Activated CD4-positive, CD25-positive, alpha-beta regulatory T cell treated with anti-CD3 and anti-CD28 coated beads, Interleukin-2, amount 50 U/mL, for 72 hours (primary cell): ENCODE results near the gene CALY.

Source experiments
- DNase-seq: peaks from one replicate; pipeline ENCODE4 v3.0.0; 2021

CALY gene

DNA sequence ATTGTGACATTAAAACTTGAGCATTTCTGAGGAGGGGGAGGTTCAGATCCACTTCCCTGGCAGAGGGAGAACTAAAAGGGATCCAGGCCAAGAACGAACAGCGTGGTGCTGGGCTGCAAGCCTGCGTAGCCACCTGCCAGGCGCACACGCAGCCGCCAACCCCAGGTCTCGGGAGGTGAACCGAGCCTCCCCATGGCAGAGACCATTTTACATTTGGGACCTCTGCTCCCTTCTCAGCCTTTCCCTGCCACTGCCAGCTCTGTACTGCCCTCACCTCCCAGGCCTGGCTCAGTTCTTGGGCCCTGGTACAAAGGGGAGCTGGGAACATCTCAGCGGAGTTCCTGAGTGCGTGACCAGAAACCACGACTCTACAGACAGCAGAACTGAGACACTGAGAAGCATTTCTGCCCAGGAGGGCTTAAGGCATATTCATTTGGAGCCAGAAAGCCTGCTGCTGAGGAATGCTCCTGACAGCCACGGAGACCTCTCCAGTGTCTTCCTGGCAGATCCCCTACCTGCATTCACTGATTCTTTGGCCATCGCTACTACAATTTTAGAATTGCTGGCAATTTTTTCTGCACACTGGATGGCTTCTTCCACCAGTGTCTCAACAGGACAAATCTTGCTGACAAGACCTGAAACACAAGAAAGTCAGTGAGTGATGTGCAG is 28.9 kb upstream of the CALY start:
- DNase-seq = no peak

DNA sequence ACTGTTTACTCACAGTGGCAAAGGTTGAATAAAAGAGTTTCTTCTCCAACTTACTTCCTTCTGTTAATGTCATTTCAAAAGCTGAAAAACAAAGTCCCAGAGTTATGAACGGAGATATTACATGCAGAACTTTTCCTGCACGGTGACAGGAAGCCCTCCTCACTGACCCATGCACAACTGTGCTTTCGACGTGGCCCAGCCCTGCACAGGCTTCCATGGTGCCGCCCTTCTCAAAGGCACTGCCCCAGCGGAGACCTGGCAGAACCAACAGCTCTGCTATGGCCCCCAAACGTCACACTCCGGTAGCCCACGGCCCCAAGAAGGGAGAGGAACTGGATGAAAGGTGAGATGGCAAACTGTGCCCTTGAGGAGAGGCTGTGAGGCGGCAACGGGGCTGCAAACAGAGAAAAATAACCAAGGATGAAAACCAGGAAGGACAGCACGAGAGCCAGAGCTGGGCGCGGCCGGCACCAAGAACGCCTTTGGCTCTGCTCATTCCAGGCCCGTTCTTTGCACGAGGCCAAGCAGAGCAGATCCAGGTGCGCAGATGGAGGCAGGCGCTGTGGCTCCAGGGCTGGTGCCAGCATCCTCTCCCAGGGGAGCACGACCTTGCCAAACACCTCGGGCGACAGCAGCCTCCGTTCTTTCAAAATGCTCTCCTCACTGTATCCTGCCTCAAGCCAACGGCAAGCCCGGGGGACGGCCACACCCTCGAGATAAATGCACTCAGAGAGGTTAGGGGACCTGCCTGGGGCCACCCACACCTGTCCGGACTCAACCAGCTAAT is 28.1 kb upstream of the CALY start:
- no peak for DNase-seq

DNA sequence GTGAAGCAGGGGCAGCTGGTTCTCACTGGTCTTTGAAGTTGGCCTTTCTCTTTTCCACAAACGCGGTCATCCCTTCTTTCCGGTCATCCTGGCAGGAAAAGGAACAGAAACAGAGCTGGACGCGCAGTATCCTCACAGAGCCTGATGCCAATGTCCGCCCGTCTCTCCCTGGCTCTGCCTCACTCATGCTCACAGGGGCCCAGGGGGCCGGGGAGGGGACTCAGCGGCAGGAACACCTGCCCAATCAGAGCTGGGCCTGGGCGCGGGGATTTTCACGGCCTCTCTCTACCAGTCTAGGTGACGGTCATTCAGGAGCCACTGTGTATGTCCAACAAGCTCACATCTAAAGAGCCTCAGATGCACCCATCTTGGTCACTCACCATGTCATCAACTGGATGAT is 26.1 kb upstream of the CALY start:
- DNase-seq = no peak

DNA sequence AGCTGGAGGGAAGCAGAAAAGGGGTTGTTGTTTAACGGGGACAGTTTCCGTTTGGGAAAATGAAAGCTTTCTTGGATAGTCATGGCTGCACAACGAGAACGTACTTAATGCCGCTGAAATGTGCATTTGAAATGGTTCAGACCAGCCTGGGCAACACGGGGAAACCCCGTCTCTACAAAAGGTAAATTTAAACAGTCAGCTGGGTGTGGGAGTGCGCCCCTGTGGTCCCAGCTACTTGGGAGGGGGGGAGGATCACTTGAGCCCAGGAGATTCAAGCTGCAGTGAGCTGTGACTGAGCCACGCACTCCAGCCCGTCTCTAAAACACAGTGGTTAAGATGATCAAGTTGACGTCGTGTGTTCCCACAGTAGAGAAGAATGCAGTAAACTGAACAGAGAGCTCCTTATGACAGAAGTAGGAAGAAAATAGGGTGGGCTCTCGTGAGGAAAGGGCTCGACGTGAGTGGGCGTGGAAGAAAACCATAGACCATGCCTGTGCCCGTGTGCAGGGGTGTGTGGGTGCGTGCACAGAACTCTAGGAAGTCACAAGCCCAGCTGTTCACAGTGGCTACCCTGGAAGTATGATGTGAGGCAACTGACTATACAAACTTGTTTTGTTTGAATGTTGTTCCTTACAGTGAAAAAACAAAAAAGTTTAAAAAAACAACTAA is 25.2 kb upstream of the CALY start:
- no peak for DNase-seq

DNA sequence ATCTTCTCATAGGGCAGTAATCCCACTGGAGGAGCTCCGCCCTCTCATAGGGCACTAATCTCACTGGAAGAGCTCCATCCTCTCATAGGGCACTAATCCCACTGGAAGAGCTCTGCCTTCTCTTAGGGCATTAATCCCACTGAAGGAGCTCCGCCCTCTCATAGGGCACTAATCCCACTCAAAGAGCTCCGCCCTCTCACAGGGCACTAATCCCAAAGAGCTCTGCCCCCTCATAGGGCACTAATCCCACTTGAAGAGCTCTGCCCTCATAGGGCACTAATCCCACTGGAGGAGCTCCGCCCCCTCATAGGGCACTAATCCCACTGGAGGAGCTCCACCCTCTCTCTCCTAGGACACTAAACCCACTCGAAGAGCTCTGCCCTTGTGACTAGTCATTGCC is 24.5 kb upstream of the CALY start:
- no peak for DNase-seq

DNA sequence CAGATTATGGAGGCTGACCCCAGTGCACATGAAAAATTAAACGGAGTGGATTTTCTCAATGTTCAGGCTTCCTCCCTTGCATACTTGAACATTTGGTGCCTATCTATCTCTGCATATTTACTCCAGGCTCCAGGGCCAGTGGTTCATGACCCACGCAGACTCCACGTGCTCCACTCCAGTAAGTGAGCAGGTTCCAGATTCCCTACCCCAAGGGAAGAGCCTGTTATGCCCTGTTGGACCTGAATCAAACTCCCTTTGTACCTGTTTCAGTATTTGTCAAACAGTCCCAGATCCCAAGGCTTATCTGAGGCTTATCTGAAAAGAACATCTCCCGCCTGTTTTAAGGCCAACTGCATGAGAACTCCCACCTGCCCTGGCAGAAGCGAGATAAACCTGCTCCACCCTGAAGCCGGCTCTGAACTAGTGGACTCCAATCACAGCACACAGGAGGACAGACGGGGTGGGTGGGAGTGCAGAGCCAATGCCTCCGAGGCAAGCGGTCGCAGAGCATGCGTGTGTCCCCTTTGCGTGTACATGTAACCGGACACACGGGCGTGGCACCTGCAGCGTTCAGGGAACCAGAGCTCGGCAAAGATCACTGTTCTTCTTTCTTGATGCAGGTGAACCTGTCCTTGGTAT is 23.4 kb upstream of the CALY start:
- no peak for DNase-seq

DNA sequence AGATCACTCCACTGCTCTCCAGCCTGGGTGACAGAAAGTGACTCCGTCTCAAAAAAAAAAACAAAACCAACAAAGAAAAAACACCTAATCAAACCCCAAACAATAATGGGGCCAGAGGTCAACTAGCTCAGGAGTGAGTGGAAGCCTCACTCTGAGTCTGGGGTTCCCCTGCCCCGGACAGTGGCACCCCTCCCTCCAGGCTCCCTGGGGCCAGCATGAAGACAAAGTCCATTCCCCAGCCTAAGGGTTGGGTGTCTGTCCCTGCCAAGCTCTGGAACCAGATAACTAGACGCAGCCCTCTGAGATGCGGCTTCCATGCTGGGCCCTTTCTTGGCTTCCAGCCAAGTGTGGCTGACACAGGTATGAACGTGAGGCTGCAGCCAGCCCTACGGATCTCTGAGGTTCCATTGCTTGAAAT is 22.9 kb upstream of the CALY start:
- no peak for DNase-seq

DNA sequence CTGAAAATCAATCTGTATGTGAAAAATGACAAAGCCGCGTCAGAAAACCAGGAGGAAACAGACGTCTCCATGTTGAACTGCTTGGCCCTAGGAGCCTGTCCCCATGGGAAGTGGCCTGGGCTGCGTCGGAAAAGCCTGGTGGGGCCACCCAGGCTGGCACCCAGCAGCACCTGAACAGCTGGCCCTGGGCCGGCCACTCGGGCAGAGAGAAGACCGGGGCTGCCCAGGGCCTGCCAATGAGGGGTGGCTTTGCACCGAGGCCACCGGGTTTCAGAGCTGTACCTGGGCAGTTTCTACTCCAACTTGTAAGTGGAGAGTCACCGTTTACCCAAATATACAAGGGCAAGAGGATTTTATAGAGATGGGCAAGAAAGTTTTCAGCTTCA is 22.2 kb upstream of the CALY start:
- no peak for DNase-seq

DNA sequence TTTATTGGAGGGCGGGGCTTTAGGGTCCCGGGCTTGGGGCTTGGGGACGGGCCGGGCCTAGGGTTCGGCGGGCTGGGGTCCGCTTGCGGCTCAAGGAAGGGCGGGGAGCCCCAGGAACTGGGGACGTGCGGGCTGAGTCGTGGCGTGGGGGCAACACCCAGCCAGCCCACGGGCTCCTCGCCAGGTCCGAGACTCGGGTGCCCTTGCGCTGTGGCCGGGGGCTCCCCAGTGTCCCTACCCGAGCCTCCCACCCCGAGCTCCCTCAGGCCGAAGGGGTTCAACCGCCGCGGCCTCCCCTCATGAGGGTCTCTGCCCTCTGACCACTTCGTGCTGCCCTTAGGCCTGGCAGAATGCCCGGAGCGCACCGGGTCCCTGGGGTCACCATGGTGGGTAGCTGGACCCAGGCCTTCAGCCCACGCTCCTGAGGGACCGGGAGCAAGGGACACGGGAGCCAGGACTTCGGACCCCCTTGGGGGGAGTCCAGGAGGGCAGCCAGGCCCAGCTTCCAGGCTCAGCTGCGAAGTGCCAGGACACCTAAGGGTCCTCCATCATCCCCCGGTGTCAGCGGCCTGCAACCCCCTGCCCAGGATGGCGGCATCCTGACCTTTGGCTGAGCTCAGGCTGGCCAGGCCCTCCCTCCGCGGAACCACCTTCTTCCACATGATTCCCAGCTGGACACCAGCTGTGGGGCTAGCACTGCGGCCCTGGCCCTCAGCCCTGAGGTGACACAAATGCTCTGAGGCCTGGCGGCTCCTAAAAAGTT is 21.6 kb upstream of the CALY start:
- DNase-seq = no peak

DNA sequence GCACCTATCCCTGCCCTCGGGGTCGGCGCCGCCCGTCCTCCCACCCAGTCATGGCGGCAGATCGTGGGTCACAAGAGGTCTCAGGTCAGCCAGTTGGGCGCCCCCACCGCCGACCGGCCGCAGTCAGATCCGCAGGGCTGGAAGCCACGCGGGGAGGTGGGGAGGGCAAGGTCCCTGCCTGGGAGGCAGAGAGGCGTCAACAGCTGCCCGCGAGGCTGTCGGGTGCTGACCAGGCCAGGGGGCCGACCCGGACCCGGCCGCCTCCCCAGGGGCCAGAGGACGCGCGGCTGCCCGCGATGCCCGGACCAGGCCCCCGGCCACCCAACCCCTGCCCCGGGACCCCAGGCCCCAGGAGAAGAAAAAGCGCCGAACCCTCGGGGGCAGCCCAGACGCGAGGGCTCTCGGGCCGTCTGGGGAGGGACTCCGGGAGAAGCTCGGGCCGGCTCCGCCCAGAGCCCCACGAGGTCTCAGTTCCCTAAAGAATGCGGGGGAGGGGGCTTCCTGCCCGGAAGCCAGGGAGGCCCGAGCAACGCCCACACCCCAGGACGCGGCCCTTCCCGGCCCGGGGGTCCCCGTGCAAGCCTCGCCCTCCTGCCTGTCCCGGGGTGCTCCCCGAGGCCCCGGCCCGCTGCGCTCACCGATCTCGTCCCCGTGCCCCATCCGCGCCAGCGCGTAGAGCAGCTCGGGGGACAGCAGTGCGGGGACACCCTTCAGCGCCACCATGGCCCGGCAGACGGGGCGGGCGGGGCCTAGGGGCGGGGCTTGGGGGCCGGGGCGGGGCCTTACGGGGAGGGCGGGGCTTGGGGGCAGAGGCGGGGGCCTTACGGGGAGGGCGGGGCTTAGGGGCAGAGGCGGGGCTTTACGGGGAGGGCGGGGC is 20.8 kb upstream of the CALY start, which contains the start of gene FUOM:
FUOM (minus strand) TSS at position 735 of the 877 bp plus-strand sequence; CDS start at position 723, 12 bp downstream.
- DNase-seq = peak; percentile 76

DNA sequence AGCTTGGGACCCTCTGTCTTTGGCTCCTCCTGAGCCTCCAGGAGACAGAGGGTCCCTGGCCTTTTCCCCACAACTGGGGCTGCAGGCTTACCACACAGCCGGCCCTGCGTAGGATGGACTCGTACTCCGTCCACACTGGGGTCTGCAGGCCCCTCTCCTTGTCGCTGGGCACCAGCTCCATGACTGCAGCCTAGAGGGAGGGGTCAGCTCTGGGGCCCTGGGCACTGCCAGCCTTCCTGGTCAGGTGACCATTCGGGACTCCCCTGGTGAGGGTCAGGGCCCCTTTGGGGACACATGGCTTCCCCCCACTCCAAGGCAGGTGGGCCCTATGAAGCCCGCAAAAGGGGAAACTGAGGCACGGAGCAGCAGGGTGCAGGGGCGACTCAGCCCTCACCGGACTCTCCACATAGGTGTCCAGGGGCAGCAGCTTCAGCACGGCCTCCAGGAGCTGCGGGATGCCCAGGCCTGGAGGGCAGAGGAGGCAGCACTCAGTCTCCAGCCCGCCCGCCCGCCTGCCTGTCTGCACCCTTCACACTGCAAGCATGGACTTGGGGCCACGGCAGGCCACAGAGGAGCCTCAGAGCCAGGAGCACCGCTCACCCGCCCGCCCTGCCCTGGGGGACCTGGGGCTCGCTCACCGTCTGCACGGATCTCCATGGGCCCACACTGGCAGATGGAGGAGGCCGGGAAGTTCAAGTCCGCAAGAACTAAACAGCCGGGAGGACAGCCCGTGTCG is 20.0 kb upstream of the CALY start:
- DNase-seq = no peak

DNA sequence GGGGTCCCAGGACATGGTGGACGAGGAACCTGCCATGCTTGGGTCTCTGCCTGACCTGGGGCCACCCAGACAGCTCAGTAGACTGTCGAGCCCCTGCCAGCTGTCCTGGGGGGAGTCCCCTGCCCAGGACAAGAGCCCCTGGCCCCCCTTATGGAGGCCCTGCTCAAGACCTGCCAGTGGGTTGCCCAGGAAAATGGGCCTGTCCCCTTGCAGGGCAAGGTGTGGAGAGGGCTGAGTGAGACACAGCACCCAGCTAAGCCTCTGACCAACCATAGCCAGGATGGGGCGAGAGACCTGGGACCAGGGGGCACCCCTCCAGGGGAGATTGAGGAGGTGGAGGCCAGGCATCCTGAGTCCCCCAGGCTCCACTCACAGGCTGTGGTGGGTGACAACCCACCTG is 19.3 kb upstream of the CALY start:
- DNase-seq = no peak

DNA sequence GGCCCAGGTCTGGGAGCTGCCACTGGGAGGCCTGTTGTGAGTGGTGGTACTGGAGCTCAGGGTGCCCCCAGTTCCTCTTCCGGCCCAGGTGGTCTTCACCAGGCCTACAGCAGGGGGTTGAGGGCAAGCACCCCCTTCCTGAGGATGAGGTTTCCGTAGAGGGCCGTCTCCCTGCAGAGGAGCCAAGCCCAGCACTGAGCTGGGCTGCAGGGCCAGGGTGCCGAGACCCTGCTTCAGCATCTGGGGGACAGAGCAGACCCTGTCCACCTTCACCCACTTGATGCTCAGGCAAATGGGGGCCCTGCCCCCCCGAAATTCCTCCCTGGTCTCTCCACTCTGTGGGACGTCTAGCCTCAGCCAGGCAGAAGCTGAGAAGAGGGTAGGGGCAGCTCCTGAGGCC is 18.6 kb upstream of the CALY start:
- no peak for DNase-seq

DNA sequence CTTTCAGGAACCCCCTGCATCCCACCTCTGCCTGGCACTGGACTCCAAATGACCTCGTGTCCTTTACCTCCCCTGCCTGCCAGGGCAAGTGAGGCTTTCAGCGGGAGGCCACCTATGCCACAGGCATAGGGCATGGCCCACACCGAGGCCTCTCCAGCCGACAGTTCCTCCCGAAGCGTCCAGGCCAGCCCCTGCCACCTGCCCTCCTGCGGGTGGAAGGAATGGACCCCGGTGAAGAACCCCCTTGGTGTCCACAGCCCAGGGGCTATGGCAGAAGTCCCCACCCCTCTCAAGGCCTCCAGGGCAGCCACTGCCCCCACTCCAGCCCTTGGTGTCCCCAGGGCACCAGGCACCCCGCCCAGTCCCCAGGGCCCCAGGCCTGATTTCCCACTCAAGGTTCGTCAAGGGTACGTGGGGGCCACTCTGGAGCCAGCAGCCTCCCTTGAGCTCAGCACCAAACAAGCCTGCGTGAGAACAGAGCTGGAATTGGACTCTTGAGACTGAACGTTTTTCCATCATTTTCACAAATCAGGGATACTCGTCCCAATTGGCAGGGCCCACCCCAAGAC is 18.1 kb upstream of the CALY start:
- no peak for DNase-seq

DNA sequence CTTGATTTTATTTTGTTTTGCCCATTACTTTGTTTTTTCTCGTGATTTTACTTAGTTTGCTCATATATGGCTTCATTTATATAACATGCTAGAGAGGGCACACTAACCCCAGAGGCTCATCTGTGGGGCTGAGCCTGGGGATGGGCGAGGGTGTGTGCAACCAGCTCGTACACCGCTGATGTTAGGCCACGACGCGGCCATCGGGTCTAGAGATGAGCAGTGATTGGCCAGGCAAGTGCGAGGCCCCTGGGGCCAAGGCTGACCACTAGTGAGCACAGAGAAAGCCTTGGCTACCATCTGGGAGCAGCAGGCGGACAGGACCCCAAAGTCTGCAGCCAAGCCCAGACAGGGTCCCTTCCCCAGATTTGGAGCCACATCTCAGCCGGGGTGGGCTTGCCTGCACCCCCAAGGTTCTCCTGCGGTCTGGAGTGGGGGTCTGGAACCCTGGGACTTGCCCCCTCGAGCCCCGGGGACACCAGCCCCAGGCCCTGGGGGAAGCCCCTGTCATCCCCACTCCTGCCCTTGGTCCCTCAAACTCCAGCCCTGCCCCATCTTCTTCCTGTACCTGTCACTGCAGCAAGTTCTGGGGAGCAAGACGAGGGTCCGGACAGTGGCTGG is 17.4 kb upstream of the CALY start:
- DNase-seq = no peak

DNA sequence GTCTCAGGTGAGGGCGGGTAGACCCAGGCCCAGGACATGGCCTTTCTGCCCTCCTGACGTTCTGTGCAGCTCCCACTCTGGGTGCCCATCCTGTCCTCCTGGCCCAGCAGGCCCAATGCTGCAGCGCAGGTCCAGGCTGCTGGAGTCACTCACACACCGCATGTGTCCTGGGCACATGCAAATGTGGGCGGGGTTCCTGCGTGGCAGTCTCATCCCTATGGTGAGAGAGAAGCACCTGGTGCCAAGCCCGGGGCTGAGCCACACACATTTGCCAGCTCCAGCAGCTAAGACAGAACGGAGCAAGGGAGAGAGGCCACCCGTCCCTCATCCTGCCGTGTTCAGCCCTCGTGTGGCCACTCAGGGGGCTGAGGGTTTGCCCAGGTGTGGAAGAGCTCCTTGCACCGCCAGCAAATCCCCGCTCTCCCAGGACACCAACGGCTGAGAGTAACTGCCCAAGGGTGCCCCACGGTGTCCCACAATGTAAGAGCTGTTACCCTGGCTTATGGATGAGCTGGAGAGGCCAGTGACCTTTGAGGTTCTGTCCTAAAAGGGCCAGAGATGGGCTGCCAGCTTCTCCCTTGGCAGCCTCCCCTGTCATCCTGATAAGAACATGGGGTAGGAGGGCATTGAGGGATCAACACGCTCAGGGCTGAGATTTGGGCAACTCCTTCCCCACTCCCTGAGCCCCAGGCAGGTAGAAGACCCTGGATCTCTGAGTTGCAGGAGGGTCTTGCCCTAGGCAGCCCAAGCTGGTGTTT is 16.7 kb upstream of the CALY start:
- no peak for DNase-seq

DNA sequence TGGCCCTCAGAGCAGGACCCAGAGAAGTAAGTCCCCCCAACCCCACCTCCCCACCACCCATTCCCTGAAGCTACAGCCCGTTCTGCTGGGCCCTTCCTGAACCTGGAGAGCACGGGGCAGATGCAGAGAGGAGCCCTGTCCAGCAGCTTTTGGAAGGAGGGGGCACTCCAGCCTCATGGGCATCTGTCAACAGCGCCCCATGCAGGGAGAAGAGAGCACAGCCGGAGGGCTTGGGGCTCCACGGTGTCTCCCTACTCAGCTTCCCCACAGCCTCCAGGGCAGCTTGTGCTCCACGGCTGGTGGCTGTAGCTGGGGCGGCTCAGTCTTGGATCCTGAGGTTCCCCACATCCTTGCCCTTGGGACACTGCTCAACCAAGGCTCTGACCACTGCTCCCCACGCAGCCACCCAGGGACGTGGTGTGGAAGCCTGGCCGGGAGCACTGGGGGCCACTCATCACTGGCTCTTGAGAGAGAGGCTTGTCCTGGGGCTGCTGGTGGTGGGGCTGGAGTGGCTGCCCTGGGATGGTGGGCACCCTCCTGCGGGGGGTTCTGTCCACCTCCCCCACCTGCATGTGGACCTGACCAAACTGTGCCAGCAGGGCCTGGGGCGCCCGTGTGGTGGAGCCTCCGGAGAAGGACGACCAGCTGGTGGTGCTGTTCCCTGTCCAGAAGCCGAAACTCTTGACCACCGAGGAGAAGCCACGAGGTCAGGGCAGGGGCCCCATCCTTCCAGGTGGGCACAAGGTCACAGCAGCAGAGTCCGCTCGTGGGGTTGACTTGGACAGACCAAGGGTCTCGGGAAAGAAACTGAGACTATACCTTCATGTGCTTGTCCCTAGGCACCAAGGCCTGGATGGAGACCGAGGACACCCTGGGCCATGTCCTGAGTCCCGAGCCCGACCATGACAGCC is 15.0 kb upstream of the CALY start:
- DNase-seq = no peak

DNA sequence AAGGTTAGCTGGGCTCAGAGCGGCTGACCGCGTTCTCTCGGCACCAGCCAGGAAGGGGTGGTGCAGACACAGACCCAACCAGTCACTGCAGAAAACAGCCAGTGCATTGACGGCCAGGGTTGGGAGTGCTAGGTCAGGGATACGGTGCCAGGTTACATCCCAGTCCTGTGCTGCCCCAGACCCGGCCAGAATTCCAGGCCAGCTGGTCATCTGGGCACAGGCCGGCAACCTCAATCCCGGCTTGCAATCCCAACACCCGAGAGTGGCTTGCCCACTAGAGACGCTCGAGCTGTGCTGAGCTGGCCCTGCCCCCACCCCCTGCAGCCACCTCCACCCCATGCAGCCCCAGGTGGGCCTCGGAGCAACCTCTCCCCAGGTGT is 14.2 kb upstream of the CALY start:
- no peak for DNase-seq
